Mesendoderm (in vitro differentiated cells): ENCODE measurements around the gene FRMD5.

Experiments used
- DNase-seq: peaks from one replicate; pipeline ENCODE4 v3.0.0; 2013
- H2AK5ac ChIP-seq: 2 replicates; pipeline ENCODE4 v1.6.1; 2013; ENCODE audit warnings: low read length, inconsistent platforms
- H2BK120ac ChIP-seq: 2 replicates; pipeline ENCODE4 v1.6.1; 2013; ENCODE audit warnings: low read depth, mild to moderate bottlenecking, low read length, moderate library complexity, mixed read lengths
- H2BK15ac ChIP-seq: replicated peaks from 2 replicates; pipeline ENCODE4 v1.6.1; 2013; ENCODE audit warnings: low read depth, mild to moderate bottlenecking, moderate library complexity
- H2BK5ac ChIP-seq: 2 replicates; pipeline ENCODE4 v1.6.1; 2013; ENCODE audit warnings: low read length, inconsistent platforms
- H3K18ac ChIP-seq: 2 replicates; pipeline ENCODE4 v1.6.1; 2013; ENCODE audit warnings: mild to moderate bottlenecking, low read length, mixed read lengths
- H3K23ac ChIP-seq: one replicate; pipeline ENCODE4 v1.6.1; 2013; ENCODE audit warnings: low read length
- H3K27ac ChIP-seq: 2 replicates; pipeline ENCODE4 v1.5.1; 2013; ENCODE audit warnings: low read depth, mild to moderate bottlenecking, inconsistent platforms, low read length, moderate library complexity
- H3K27me3 ChIP-seq: 2 replicates; pipeline ENCODE4 v1.6.1; 2013; ENCODE audit warnings: low read length, control low read depth, mild to moderate bottlenecking, inconsistent platforms; ENCODE audit not compliant: insufficient read depth, poor library complexity
- H3K36me3 ChIP-seq: 2 replicates; pipeline ENCODE4 v1.6.1; 2013; ENCODE audit warnings: low read length, inconsistent platforms; ENCODE audit not compliant: control insufficient read depth, insufficient read depth
- H3K4ac ChIP-seq: one replicate; pipeline ENCODE4 v1.6.1; 2013; ENCODE audit warnings: low read depth, mild to moderate bottlenecking, low read length, moderate library complexity
- H3K4me1 ChIP-seq: 2 replicates; pipeline ENCODE4 v1.6.1; 2013; ENCODE audit warnings: low read depth, low read length, inconsistent platforms; ENCODE audit not compliant: control insufficient read depth
- H3K4me2 ChIP-seq: 2 replicates; pipeline ENCODE4 v1.6.1; 2013; ENCODE audit warnings: low read length
- H3K4me3 ChIP-seq: 2 replicates; pipeline ENCODE4 v1.5.1; 2013; ENCODE audit warnings: mild to moderate bottlenecking, low read length
- H3K56ac ChIP-seq: one replicate; pipeline ENCODE4 v1.6.1; 2013; ENCODE audit warnings: low read length
- H3K79me1 ChIP-seq: 2 replicates; pipeline ENCODE4 v1.6.1; 2013; ENCODE audit warnings: low read length, inconsistent platforms
- H3K79me2 ChIP-seq: 2 replicates; pipeline ENCODE4 v1.6.1; 2013; ENCODE audit warnings: mild to moderate bottlenecking, low read length; ENCODE audit not compliant: control insufficient read depth, insufficient read depth
- H3K9ac ChIP-seq: 2 replicates; pipeline ENCODE4 v1.6.1; 2013; ENCODE audit warnings: low read length, inconsistent platforms
- H4K5ac ChIP-seq: one replicate; pipeline ENCODE4 v1.6.1; 2013; ENCODE audit warnings: low read length
- H4K8ac ChIP-seq: one replicate; pipeline ENCODE4 v1.6.1; 2013; ENCODE audit warnings: low read depth, mild to moderate bottlenecking, control low read depth, low read length, moderate library complexity
- WGBS: extraction: QIAGEN DNeasy Blood & Tissue Kit; methylation state at CpG from one replicate; pipeline ENCODE4 v1.1.7; 2013; ENCODE audit warnings: low lambda C conversion rate, missing lambda C conversion rate; ENCODE audit not compliant: insufficient coverage; ENCODE audit errors: extremely low coverage; 5-methylcytosine and 5-hydroxymethylcytosine counted together

Gene FRMD5

DNA sequence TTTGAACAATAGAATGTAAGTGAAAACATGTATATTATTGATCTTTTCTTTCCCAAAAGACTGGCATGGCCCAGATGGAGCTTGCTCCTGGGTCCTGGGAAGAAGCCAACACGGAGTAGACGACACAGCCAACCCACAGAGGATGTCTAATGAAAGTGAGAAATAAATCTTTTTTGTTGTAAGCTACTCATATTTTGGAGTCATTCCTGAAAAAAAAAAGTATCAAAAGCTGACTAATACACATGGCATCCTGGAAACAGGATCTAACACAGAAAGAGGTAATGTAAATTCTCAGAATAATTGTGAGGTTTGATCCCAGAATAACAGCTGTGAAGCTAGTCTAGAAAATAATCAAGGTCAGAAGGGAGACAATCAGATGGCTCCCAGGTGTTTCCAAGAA is 12.6 kb upstream of the FRMD5 start:
- H3K36me3 ChIP-seq = no peaks in the 10 kb centered on the region
- H2BK15ac ChIP-seq = no peak overlapping the region
- no peak overlapping the region for H4K8ac ChIP-seq
- H3K4ac ChIP-seq = no peak overlapping the region
- no CpG with 5 or more reads among the region's 2 CpGs for WGBS
- H4K5ac ChIP-seq = no peak overlapping the region
- H3K27ac ChIP-seq = no peak overlapping the region
- no peak overlapping the region for H3K23ac ChIP-seq
- no peaks in the 10 kb centered on the region for H3K79me2 ChIP-seq
- no peak for DNase-seq
- no peak overlapping the region for H3K4me2 ChIP-seq
- H3K18ac ChIP-seq = no peak overlapping the region
- no peak overlapping the region for H3K56ac ChIP-seq
- no peak overlapping the region for H2BK120ac ChIP-seq
- no peak overlapping the region for H2BK5ac ChIP-seq
- no peak overlapping the region for H2AK5ac ChIP-seq
- no peak overlapping the region for H3K9ac ChIP-seq
- no peak overlapping the region for H3K4me3 ChIP-seq
- H3K27me3 ChIP-seq = no peaks in the 10 kb centered on the region
- H3K4me1 ChIP-seq = no peaks in the 10 kb centered on the region
- H3K79me1 ChIP-seq = no peaks in the 10 kb centered on the region

DNA sequence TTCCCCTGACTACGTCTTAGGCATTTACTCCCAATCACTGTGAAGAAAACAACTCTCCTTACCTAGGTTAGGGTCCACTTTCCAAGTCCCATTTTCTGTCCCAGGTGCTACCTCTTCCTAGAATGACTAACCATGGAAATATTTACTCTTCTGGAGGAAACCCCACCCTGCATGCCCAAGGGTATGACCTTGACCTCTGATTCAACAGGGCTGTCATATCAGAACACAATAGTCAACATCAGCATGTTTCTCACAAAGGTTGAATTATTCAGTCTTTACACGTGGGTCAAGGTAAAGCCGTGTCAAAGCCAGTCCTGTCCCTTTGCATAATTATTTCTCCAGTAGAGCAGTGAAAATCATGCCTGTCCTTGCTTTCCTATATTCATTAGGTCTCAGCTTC is 4.3 kb upstream of the FRMD5 start:
- no CpG with 5 or more reads among the region's 3 CpGs for whole genome bisulfite sequencing
- H3K4me2 ChIP-seq = no peak overlapping the region
- no peak overlapping the region for H2BK5ac ChIP-seq
- no peak overlapping the region for H4K8ac ChIP-seq
- no peaks in the 10 kb centered on the region for H3K36me3 ChIP-seq
- no peaks in the 10 kb centered on the region for H3K79me1 ChIP-seq
- no peak overlapping the region for H3K4me3 ChIP-seq
- H3K23ac ChIP-seq = no peak overlapping the region
- no peak overlapping the region for H2BK120ac ChIP-seq
- no peak overlapping the region for H3K9ac ChIP-seq
- no peaks in the 10 kb centered on the region for H3K27me3 ChIP-seq
- H3K4me1 ChIP-seq = no peaks in the 10 kb centered on the region
- no peak overlapping the region for H3K18ac ChIP-seq
- H3K27ac ChIP-seq = no peak overlapping the region
- DNase-seq = no peak
- H4K5ac ChIP-seq = no peak overlapping the region
- no peak overlapping the region for H2BK15ac ChIP-seq
- H3K56ac ChIP-seq = no peak overlapping the region
- H3K4ac ChIP-seq = no peak overlapping the region
- no peak overlapping the region for H2AK5ac ChIP-seq
- no peaks in the 10 kb centered on the region for H3K79me2 ChIP-seq

DNA sequence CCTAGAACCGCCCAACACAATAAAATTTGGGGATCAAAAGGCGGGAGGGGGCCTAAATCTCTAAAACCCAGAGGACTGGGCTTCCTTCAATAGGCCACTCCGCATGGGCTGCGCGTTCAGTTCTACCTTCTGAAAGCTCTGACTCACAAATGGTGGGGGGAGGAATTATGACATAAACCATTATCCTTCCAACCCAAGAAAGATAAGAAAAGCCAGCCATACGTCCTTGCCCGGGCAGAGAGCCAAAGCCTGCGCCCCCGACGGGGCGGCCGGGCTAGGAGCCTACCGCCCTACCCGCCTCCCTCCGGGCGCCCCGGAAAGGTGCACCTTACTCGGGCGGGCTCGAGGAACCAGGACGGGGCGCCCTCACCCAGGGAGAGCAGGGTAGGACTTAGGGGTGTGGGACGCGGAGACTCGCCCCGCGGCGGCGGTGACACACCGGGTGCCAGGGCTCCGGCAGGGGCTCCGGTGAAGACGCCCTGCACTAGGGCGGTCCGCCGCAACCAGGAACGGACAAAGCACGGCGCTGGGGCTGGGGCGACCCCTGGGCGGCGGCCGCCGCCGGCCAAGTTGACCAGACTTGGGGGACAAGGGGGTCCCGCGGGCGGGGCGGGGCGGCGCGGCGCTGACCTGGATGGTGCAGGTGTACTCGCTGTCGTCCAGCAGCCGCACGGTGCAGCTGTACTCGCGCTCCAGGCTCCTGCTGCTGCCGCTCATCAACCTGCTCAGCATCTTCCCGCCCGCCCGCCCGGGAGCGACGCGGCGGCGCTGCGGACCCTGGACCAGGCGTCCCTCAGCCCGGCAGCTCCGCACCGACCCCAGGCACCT is 534 bp downstream of the FRMD5 start:
- WGBS = no CpG with 5 or more reads among the region's 74 CpGs
- Histone ChIP-seq H3K36me3 (no peaks in the 10 kb centered on the region), H3K18ac (no peak overlapping the region), H4K8ac (no peak overlapping the region), H3K23ac (no peak overlapping the region), H3K79me1 (no peaks in the 10 kb centered on the region), H3K4me3 (peak overlapping the region; percentile 51), H2BK15ac (no peak overlapping the region), H2BK5ac (no peak overlapping the region), H3K4ac (no peak overlapping the region), H3K27me3 (no peaks in the 10 kb centered on the region), H2AK5ac (no peak overlapping the region), H3K4me2 (peak overlapping the region; percentile 61), H3K4me1 (no peaks in the 10 kb centered on the region), H3K27ac (no peak overlapping the region), H3K9ac (peak overlapping the region; percentile 10), H3K56ac (peak overlapping the region; percentile 54), H4K5ac (no peak overlapping the region), H2BK120ac (no peak overlapping the region), H3K79me2 (no peaks in the 10 kb centered on the region)
- DNase-seq = peak; percentile 43

DNA sequence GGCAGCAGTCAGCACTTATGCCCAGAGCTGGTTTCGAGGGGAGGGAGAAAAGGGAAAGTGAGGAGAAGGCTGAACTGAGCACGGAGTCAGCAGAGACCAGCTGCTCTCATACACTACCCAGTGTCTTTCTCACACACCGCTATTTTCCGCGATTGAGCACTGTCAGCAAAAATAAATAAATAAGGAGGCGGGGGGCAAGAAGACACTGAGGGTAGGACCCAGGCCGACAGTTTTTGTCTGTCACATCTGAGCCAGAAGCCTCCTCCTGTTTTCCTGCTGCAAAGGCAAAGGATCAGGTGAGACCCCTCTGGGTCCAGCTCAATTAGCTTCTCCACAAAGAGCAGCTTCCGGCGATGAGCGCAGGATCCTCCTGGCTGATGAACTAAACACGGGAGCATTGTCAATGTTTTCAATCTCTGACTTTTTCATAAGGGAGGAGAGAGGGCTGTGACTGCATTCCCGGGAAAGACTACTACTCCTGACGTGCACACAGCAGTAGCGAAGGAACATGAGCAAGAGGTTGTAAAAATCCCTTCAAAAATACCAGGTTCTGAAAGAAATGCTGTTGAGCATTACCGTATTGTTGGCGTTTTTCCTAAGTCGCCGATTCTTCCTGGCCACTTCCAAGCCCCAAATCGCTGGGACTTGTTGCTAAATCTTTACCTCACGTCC is 1.3 kb downstream of the FRMD5 start:
- H4K5ac ChIP-seq = no peak overlapping the region
- no peak overlapping the region for H2AK5ac ChIP-seq
- no peaks in the 10 kb centered on the region for H3K4me1 ChIP-seq
- H2BK5ac ChIP-seq = no peak overlapping the region
- peak overlapping the region; percentile 61 for H3K4me2 ChIP-seq
- no peak overlapping the region for H3K23ac ChIP-seq
- DNase-seq = peak; percentile 51
- H2BK120ac ChIP-seq = no peak overlapping the region
- H3K27me3 ChIP-seq = no peaks in the 10 kb centered on the region
- H3K9ac ChIP-seq = peak overlapping the region; percentile 10
- peak overlapping the region; percentile 39 for H3K56ac ChIP-seq
- no peak overlapping the region for H3K27ac ChIP-seq
- H3K36me3 ChIP-seq = no peaks in the 10 kb centered on the region
- H3K79me1 ChIP-seq = no peaks in the 10 kb centered on the region
- no CpG with 5 or more reads among the region's 20 CpGs for WGBS
- no peak overlapping the region for H4K8ac ChIP-seq
- peak overlapping the region; percentile 7 for H3K4me3 ChIP-seq
- H3K18ac ChIP-seq = no peak overlapping the region
- no peaks in the 10 kb centered on the region for H3K79me2 ChIP-seq
- no peak overlapping the region for H3K4ac ChIP-seq
- H2BK15ac ChIP-seq = no peak overlapping the region

DNA sequence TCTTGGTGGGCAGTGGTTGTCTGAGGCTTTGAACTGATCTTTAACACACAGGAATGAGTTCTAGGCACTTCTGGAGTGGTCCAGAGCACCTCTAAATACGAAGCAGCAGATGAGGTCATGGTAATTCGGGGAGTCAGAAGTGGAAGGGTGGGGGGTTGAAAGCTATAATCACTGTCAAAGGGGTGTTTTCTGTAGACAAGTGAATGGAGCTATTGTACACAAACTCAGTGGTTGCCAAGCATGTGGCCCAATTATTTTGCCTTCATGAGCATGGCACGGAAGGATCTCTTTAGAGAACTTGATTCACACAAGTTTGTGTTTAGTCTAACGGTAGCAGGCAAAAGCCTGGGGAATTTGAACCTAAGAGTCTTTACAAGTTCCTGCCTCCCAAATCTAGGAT is 6.3 kb downstream of the FRMD5 start:
- Histone ChIP-seq H3K79me1 (no peaks in the 10 kb centered on the region), H3K4me3 (no peak overlapping the region), H3K9ac (no peak overlapping the region), H3K23ac (no peak overlapping the region), H2AK5ac (no peak overlapping the region), H3K4me1 (no peaks in the 10 kb centered on the region), H3K4me2 (no peak overlapping the region), H2BK120ac (no peak overlapping the region), H3K4ac (no peak overlapping the region), H4K8ac (no peak overlapping the region), H2BK5ac (no peak overlapping the region), H3K79me2 (no peaks in the 10 kb centered on the region), H3K18ac (no peak overlapping the region), H3K27me3 (no peaks in the 10 kb centered on the region), H2BK15ac (no peak overlapping the region), H3K56ac (no peak overlapping the region), H3K27ac (no peak overlapping the region), H4K5ac (no peak overlapping the region), H3K36me3 (no peaks in the 10 kb centered on the region)
- WGBS = no CpG with 5 or more reads among the region's 4 CpGs
- no peak for DNase-seq
